B cell (primary cell): Measurements from ENCODE around the gene TRPV4. TPM values are rescaled to one million over a fixed set of nuclear protein-coding genes. Genes with fewer than 3 reads are reported as not detected.

Experiments used
- ATAC-seq: fragments of 200-7000 bp; cut with Tn5 transposase; one replicate; pipeline ENCODE4 v1.10.0; 2021; ENCODE audit warnings: low read depth, mild to moderate bottlenecking, moderate number of reproducible peaks, moderate library complexity
- CTCF ChIA-PET: fragments of 350-600 bp; sonication (Branson Sonifier 250); formaldehyde crosslinking; loops from one replicate; lab custom pipeline; 2021; ENCODE audit warnings: antibody characterized with exemption, inconsistent platforms; lab: Charles Lee
- POLR2A ChIA-PET: fragments of 350-600 bp; sonication (Branson Sonifier 250); formaldehyde crosslinking; loops from one replicate; lab custom pipeline; 2021; ENCODE audit warnings: antibody characterized with exemption; lab: Charles Lee
- DNase-seq: peaks from one replicate; pipeline ENCODE4 v3.0.0; 2013
- H2AFZ ChIP-seq: 2 replicates; pipeline ENCODE4 v1.6.1; 2012; ENCODE audit warnings: mild to moderate bottlenecking, low read depth, low read length; ENCODE audit not compliant: insufficient read depth, poor library complexity, severe bottlenecking
- H3K27ac ChIP-seq, 2 donors: 1 replicate in 1 of 2; 2 replicates in 1 of 2; pipeline ENCODE4 v1.5.1; 2012 to 2013; ENCODE audit warnings: low read length in 2 of 2, mild to moderate bottlenecking in 2 of 2, moderate library complexity in 1 of 2
- H3K27me3 ChIP-seq, 4 experiments: fragments of 200-600 bp in 1 of 4; sonication (generic) in 1 of 4; replicated peaks in 1 of 4; 1 replicate in 2 of 4; 2 replicates in 2 of 4; pipeline versions ENCODE4 v1.6.1 to v1.7.0; 2013 to 2016; ENCODE audit warnings: low read length in 3 of 4, mild to moderate bottlenecking in 2 of 4, mixed read lengths in 1 of 4, moderate library complexity in 1 of 4; ENCODE audit not compliant: insufficient read depth in 4 of 4, control insufficient read depth in 3 of 4; ENCODE audit errors: control extremely low read depth in 1 of 4
- H3K36me3 ChIP-seq, 2 experiments: replicated peaks in 1 of 2; 1 replicate in 1 of 2; 2 replicates in 1 of 2; pipeline versions ENCODE4 v1.6.1 to v1.7.1; 2013; ENCODE audit warnings: low read length in 1 of 2; ENCODE audit not compliant: insufficient read depth in 2 of 2, control insufficient read depth in 1 of 2; ENCODE audit errors: control extremely low read depth in 1 of 2, extremely low read depth in 1 of 2
- H3K4me1 ChIP-seq, 2 donors: fragments of 200-600 bp in 1 of 2; sonication (generic) in 1 of 2; 1 replicate in 1 of 2; 2 replicates in 1 of 2; pipeline versions ENCODE4 v1.5.1 to v1.6.1; 2013 to 2017; ENCODE audit warnings: low read length in 2 of 2; ENCODE audit not compliant: control insufficient read depth in 2 of 2, insufficient read depth in 2 of 2
- H3K4me2 ChIP-seq: replicated peaks from 2 replicates; pipeline ENCODE3; 2012; ENCODE audit warnings: mild to moderate bottlenecking, low read depth, low read length; ENCODE audit not compliant: poor library complexity, severe bottlenecking
- H3K4me3 ChIP-seq, 5 experiments: fragments of 200-600 bp in 1 of 5; sonication (generic) in 1 of 5; 1 replicate in 3 of 5; 2 replicates in 2 of 5; pipeline versions ENCODE4 v1.5.1 to v1.7.0; 2011 to 2016; ENCODE audit warnings: low read length in 4 of 5, mild to moderate bottlenecking in 4 of 5, low read depth in 2 of 5, control low read depth in 1 of 5, moderate library complexity in 1 of 5; ENCODE audit not compliant: insufficient read depth in 1 of 5; ENCODE audit errors: control extremely low read depth in 1 of 5, extremely low read depth in 1 of 5
- H3K79me2 ChIP-seq: fragments of 200-600 bp; sonication (generic); one replicate; pipeline ENCODE4 v1.6.0; 2016; ENCODE audit warnings: low read length; ENCODE audit not compliant: control insufficient read depth, insufficient read depth
- H3K9ac ChIP-seq: fragments of 200-600 bp; sonication (generic); 2 replicates; pipeline ENCODE4 v1.6.1; 2017; ENCODE audit warnings: mild to moderate bottlenecking, low read length, moderate library complexity
- H3K9me3 ChIP-seq, 3 donors: one replicate each; pipeline versions ENCODE4 v1.6.1 to v1.7.1; 2013; ENCODE audit warnings: low read length in 2 of 3; ENCODE audit not compliant: control insufficient read depth in 2 of 3, insufficient read depth in 1 of 3; ENCODE audit errors: control extremely low read depth in 1 of 3
- H4K20me1 ChIP-seq: 2 replicates; pipeline ENCODE4 v1.6.0; 2012; ENCODE audit warnings: mild to moderate bottlenecking, low read length; ENCODE audit not compliant: insufficient read depth, control insufficient read depth, poor library complexity, severe bottlenecking
- H3K27ac Mint-ChIP-seq: one replicate; pipeline ENCODE4 v1.8.0; 2021; ENCODE audit warnings: mixed read lengths
- H3K27me3 Mint-ChIP-seq: one replicate; pipeline ENCODE4 v1.8.0; 2021; ENCODE audit warnings: mixed read lengths
- H3K4me1 Mint-ChIP-seq: one replicate; pipeline ENCODE4 v1.8.0; 2021; ENCODE audit warnings: mixed read lengths
- H3K4me3 Mint-ChIP-seq: one replicate; pipeline ENCODE4 v1.8.0; 2021; ENCODE audit warnings: mixed read lengths
- H3K9me3 Mint-ChIP-seq: one replicate; pipeline ENCODE4 v1.8.0; 2022; ENCODE audit warnings: mixed read lengths; ENCODE audit not compliant: insufficient read depth
- EZH2 ChIP-seq: IDR thresholded peaks from 2 replicates; pipeline ENCODE4 v1.6.1; 2012; ENCODE audit warnings: borderline replicate concordance, low read depth, mild to moderate bottlenecking, moderate library complexity, low read length; ENCODE audit not compliant: insufficient read depth, poor library complexity, severe bottlenecking
- WGBS: methylation state at CpG from one replicate; pipeline ENCODE4 v1.1.5; 2013; ENCODE audit warnings: missing lambda C conversion rate; ENCODE audit not compliant: insufficient coverage; 5-methylcytosine and 5-hydroxymethylcytosine counted together
- intact Hi-C: fragments of 100-400 bp; cut with micrococcal nuclease; formaldehyde crosslinking; loops from one replicate; pipeline ENCODE4 v1.10.0; 2022
- polyA plus RNA-seq: library from polyadenylated mRNA; depleted of rRNA; stranded (reverse); fragments of >200 nt; gene quantifications from 2 replicates; pipeline ENCODE4 v1.2.3, GENCODE V29; 2012
- total RNA-seq, 2 donors: library from RNA; stranded (reverse); fragments of 120-200 nt in 1 of 2; gene quantifications; 1 replicate in 1 of 2; 2 replicates in 1 of 2; pipeline versions ENCODE4 v1.2.3 to v1.2.4, GENCODE V29; 2013 to 2022
- TF ChIP-seq, protein P1 (sequence below): fragments of 200-600 bp; IDR thresholded peaks from one replicate; pipeline ENCODE4 v1.8.0; 2022; ENCODE audit warnings: antibody characterized with exemption, mild to moderate bottlenecking

TRPV4 gene
- total and polyA plus RNA-seq, 2 donors (not counting 1 experiment from before 2014, with no cell fraction given): not detected

DNA sequence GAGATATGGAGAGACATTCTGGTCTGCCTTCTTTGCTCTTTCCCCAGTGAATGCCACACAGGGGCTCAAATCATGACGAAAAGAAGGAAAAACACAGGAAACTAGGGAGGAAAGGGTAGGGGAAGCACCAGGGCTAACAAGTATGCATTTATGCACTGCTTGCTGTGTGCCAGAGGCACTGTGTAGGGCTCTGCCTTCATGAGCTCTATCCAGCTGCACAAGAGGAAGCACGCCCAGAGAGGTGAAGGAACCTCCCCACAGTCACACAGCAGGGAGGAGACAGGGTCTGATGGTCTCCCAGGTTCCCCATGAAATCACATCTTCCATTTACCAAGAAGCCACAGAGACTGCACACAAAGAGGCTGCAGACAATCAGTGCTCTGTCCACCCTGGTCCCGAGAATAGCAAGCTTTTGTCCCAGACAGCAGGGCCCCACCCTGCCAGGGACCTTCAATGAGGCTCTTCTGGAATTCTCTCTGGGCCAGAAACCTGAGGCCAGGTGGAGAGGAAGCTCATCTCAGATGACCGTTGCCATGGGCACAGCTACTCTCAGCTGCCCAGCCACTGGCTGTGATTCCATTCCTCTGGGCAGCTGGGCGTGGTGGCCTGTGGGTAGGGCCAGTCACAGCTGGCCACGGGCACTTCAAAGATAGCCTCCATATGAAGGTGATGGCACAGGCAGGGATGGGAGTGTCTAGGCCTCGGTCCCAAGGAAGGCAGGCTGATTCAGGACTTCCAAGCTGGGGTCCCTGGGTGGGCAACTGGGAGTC lies 7.3 kb upstream of the TRPV4 start:
- intact Hi-C loops: loop anchor here (10.0 kb wide), 1 partner anchor 126 kb away; the partner anchor contains the start of gene FAM222A
- Mint-ChIP-seq H3K27ac (no peak overlapping the region), H3K4me3 (no peak overlapping the region), H3K9me3 (no peaks in the 10 kb centered on the region), H3K27me3 (no peaks in the 10 kb centered on the region), H3K4me1 (peaks cover 6% of the 10 kb centered on the region)
- ChIA-PET CTCF (no interaction called here), POLR2A (no interaction called here)
- H3K36me3 ChIP-seq: no peaks in the 10 kb centered on the region
- no peaks in the 10 kb centered on the region for H3K79me2 ChIP-seq
- ATAC-seq (no peak), DNase-seq (no peak)
- H3K27ac ChIP-seq: no peak overlapping the region
- H3K4me2 ChIP-seq: no peak overlapping the region
- no peak overlapping the region for H3K4me3 ChIP-seq
- no peaks in the 10 kb centered on the region for H3K9me3 ChIP-seq
- H3K4me1 ChIP-seq: peaks cover 3 to 7% of the 10 kb centered on the region in 2 donors
- peaks cover 0 to 1% (median 0%) of the 10 kb centered on the region in 4 experiments for H3K27me3 ChIP-seq
- no peak overlapping the region for H3K9ac ChIP-seq
- H4K20me1 ChIP-seq: no peaks in the 10 kb centered on the region
- TF ChIP-seq, protein P1, sequence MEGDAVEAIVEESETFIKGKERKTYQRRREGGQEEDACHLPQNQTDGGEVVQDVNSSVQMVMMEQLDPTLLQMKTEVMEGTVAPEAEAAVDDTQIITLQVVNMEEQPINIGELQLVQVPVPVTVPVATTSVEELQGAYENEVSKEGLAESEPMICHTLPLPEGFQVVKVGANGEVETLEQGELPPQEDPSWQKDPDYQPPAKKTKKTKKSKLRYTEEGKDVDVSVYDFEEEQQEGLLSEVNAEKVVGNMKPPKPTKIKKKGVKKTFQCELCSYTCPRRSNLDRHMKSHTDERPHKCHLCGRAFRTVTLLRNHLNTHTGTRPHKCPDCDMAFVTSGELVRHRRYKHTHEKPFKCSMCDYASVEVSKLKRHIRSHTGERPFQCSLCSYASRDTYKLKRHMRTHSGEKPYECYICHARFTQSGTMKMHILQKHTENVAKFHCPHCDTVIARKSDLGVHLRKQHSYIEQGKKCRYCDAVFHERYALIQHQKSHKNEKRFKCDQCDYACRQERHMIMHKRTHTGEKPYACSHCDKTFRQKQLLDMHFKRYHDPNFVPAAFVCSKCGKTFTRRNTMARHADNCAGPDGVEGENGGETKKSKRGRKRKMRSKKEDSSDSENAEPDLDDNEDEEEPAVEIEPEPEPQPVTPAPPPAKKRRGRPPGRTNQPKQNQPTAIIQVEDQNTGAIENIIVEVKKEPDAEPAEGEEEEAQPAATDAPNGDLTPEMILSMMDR: no peak
- no peak for TF ChIP-seq EZH2
- WGBS: 76% methylated on average over 7 of the region's 7 CpGs
- no peak overlapping the region for H2AFZ ChIP-seq

DNA sequence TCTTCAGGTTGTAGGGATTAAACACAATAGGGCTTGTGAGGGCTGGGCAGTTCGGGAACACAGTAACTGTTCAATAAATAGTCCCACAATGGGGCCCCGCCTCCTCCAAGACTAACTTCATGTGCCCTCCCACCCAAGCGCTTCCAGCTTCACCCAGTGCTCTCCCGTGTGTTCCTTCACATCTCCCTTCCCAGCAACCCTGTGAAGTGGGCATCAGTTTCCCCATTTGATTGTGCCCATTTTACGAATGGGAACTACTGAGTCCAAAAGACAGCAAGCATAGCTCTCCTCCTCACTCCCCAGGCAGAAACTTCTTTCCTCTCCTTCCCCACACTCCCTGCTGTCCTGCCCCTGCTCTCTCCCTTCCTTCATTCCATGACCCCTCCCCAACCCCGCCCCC lies 6.2 kb upstream of the TRPV4 start:
- Histone ChIP-seq H2AFZ (no peak overlapping the region), H3K4me3 (no peak overlapping the region), H4K20me1 (no peaks in the 10 kb centered on the region), H3K9me3 (no peaks in the 10 kb centered on the region), H3K9ac (no peak overlapping the region), H3K27me3 (peaks cover 0 to 7% (median 0%) of the 10 kb centered on the region in 4 experiments), H3K27ac (no peak overlapping the region), H3K36me3 (no peaks in the 10 kb centered on the region), H3K4me1 (no peaks in the 10 kb centered on the region), H3K79me2 (no peaks in the 10 kb centered on the region), H3K4me2 (no peak overlapping the region)
- 54% methylated on average over 4 of the region's 6 CpGs for whole genome bisulfite sequencing
- ATAC-seq (no peak), DNase-seq (no peak)
- H3K9me3 Mint-ChIP-seq: no peaks in the 10 kb centered on the region
- ChIA-PET POLR2A (no interaction called here), CTCF (no interaction called here)
- TF ChIP-seq EZH2: no peak
- TF ChIP-seq, protein P1: no peak
- no peaks in the 10 kb centered on the region for H3K4me1 Mint-ChIP-seq
- H3K27ac Mint-ChIP-seq: no peak overlapping the region
- H3K27me3 Mint-ChIP-seq: peaks cover 5% of the 10 kb centered on the region
- no peak overlapping the region for H3K4me3 Mint-ChIP-seq
- intact Hi-C loops: no loop called here
